ENCODE measurements around the gene RASSF9.

The RASSF9 gene

GRCh38 chr12:85836197-85837090, at the start of gene RASSF9:
Gene RASSF9 (minus strand): TSS chr12:85836409. CDS start chr12:85836201, 208 bp downstream.
- no peak for DNase-seq (ENCODE audit: low read depth)

- no peak for DNase-seq (ENCODE audit: low read depth)
These were observed 47.6 kb upstream of the RASSF9 start for GRCh38 chr12:85883763-85884162.

- no peak for DNase-seq (ENCODE audit: low read depth)
These were observed 41.2 kb upstream of the RASSF9 start for GRCh38 chr12:85877459-85877858.

GRCh38 chr12:85874031-85874461, 37.8 kb upstream of the RASSF9 start, which contains the start of gene NTS:
Gene NTS (plus strand): TSS chr12:85874295. CDS start chr12:85874404, 109 bp downstream.
- DNase-seq (ENCODE audit: low read depth) = no peak

- DNase-seq (ENCODE audit: low read depth) = no peak
These were observed 36.4 kb upstream of the RASSF9 start for GRCh38 chr12:85872497-85873091.

GRCh38 chr12:85866986-85867776, 31.0 kb upstream of the RASSF9 start:
- no peak for DNase-seq (ENCODE audit: low read depth)

- no peak for DNase-seq (ENCODE audit: low read depth)
These were observed 29.7 kb upstream of the RASSF9 start for GRCh38 chr12:85865890-85866289.

GRCh38 chr12:85856966-85857365, 20.8 kb upstream of the RASSF9 start:
- no peak for DNase-seq (ENCODE audit: low read depth)

- DNase-seq (ENCODE audit: low read depth) = no peak
These were observed 19.1 kb upstream of the RASSF9 start for GRCh38 chr12:85855305-85855704.

GRCh38 chr12:85849344-85849743, 13.1 kb upstream of the RASSF9 start:
- DNase-seq (ENCODE audit: low read depth) = no peak

GRCh38 chr12:85843606-85844310, 7.5 kb upstream of the RASSF9 start:
- no peak for DNase-seq (ENCODE audit: low read depth)

GRCh38 chr12:85835426-85836196, 598 bp downstream of the RASSF9 start:
- no peak for DNase-seq (ENCODE audit: low read depth)

- no peak for DNase-seq (ENCODE audit: low read depth)
These were observed 1.8 kb downstream of the RASSF9 start for GRCh38 chr12:85834378-85834777.

GRCh38 chr12:85833579-85833978, 2.6 kb downstream of the RASSF9 start:
- no peak for DNase-seq (ENCODE audit: low read depth)

- no peak for DNase-seq (ENCODE audit: low read depth)
These were observed 4.8 kb downstream of the RASSF9 start for GRCh38 chr12:85831327-85831990.

- no peak for DNase-seq (ENCODE audit: low read depth)
These were observed 6.8 kb downstream of the RASSF9 start for GRCh38 chr12:85829391-85829790.

- no peak for DNase-seq (ENCODE audit: low read depth)
These were observed 7.6 kb downstream of the RASSF9 start for GRCh38 chr12:85828576-85828975.

- DNase-seq (ENCODE audit: low read depth) = no peak
These were observed 10.5 kb downstream of the RASSF9 start for GRCh38 chr12:85825746-85826145.

- DNase-seq (ENCODE audit: low read depth) = no peak
These were observed 12.6 kb downstream of the RASSF9 start for GRCh38 chr12:85823436-85824180.

- no peak for DNase-seq (ENCODE audit: low read depth)
These were observed 14.4 kb downstream of the RASSF9 start for GRCh38 chr12:85821759-85822158.
